Measurements from ENCODE around the gene REM2.

The REM2 gene

DNA sequence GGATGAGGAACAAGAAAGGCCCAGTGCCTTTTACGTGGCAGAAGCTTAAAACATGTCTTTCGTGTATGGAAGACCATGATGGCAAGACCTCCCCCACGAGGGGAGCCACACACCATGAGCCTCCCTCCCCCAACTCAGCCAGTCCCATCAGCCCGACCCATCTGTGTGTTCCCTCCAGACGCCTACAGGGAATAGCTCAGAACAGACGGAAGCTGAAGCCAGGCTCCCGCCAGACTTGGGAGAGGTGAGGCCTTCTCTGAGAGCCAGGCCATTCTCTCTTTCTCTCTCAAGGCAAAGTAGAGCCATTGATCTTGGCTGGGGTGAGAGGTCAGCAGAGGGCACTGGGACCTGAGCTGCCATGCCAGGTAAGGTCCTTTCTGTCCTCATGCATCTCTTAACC, 9.5 kb downstream of the REM2 start:
- TF ChIP-seq CEBPB (IDR thresholded peaks at IDR 0.05), result no peak
- TF ChIP-seq, protein P1, sequence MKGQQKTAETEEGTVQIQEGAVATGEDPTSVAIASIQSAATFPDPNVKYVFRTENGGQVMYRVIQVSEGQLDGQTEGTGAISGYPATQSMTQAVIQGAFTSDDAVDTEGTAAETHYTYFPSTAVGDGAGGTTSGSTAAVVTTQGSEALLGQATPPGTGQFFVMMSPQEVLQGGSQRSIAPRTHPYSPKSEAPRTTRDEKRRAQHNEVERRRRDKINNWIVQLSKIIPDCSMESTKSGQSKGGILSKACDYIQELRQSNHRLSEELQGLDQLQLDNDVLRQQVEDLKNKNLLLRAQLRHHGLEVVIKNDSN (IDR thresholded peaks at IDR 0.05), result no peak
- TF ChIP-seq RAD21 (IDR thresholded peaks at IDR 0.05; ENCODE audit: low read depth), result no peak
- TF ChIP-seq NFIC (IDR thresholded peaks at IDR 0.05), result no peak
- TF ChIP-seq, protein P2, sequence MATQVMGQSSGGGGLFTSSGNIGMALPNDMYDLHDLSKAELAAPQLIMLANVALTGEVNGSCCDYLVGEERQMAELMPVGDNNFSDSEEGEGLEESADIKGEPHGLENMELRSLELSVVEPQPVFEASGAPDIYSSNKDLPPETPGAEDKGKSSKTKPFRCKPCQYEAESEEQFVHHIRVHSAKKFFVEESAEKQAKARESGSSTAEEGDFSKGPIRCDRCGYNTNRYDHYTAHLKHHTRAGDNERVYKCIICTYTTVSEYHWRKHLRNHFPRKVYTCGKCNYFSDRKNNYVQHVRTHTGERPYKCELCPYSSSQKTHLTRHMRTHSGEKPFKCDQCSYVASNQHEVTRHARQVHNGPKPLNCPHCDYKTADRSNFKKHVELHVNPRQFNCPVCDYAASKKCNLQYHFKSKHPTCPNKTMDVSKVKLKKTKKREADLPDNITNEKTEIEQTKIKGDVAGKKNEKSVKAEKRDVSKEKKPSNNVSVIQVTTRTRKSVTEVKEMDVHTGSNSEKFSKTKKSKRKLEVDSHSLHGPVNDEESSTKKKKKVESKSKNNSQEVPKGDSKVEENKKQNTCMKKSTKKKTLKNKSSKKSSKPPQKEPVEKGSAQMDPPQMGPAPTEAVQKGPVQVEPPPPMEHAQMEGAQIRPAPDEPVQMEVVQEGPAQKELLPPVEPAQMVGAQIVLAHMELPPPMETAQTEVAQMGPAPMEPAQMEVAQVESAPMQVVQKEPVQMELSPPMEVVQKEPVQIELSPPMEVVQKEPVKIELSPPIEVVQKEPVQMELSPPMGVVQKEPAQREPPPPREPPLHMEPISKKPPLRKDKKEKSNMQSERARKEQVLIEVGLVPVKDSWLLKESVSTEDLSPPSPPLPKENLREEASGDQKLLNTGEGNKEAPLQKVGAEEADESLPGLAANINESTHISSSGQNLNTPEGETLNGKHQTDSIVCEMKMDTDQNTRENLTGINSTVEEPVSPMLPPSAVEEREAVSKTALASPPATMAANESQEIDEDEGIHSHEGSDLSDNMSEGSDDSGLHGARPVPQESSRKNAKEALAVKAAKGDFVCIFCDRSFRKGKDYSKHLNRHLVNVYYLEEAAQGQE (IDR thresholded peaks at IDR 0.05; ENCODE audit: low read depth), result no peak
- TF ChIP-seq ZBTB7A (IDR thresholded peaks at IDR 0.05; ENCODE audit: low read depth), result no peak
- TF ChIP-seq, protein P3, sequence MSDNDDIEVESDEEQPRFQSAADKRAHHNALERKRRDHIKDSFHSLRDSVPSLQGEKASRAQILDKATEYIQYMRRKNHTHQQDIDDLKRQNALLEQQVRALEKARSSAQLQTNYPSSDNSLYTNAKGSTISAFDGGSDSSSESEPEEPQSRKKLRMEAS (IDR thresholded peaks at IDR 0.05), result no peak
- TF ChIP-seq EP300 (IDR thresholded peaks at IDR 0.05; ENCODE audit: borderline replicate concordance), result no peak
- no peak for TF ChIP-seq EGR1 (IDR thresholded peaks at IDR 0.05)
- TF ChIP-seq CREB1 (IDR thresholded peaks at IDR 0.05; ENCODE audit: low read depth), result no peak

DNA sequence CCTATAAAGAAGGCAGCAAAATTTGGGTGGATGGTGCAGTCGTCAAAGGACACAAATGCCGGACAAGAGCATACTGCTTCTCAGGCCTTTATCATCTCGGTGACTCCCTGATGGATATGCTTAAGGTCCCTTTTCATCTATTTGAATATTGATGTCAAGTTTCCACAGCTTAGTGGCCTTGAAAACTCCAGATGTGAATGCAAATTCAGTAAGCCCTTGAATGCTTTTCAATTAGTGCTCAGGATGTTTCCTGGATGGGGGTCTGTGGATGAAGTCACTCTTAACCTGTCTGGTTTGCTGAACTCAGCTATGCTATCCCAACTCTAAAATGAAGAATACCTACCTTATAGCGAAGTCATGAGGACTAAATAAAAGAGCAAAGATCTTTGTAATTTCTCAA, 10.7 kb downstream of the REM2 start:
- TF ChIP-seq CEBPB (IDR thresholded peaks at IDR 0.05), result no peak
- TF ChIP-seq CREB1 (IDR thresholded peaks at IDR 0.05; ENCODE audit: low read depth), result no peak
- no peak for TF ChIP-seq YY1 (IDR thresholded peaks at IDR 0.05; ENCODE audit: low read depth)
- no peak for TF ChIP-seq RAD21 (IDR thresholded peaks at IDR 0.05; ENCODE audit: low read depth)
- no peak for TF ChIP-seq TCF12 (IDR thresholded peaks at IDR 0.05; ENCODE audit: low read depth)

DNA sequence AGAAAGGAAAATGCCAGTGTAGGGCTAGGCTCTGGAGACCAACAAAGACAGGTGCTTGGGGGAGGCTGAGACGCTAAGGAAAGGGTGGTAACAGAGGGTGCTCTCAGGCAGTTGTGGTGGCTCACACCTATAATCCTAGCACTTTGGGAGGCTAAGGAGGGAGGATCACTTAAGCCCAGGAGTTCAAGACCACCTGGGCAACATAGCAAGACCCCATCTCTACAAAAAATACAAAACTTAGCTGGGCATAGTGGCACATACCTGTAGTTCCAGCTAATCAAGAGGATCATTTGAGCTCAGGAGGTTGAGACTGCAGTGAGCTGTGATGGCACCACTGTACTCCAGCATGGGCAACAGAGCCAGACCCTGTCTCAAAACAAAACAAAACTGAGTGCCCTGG, 12.4 kb downstream of the REM2 start:
- TF ChIP-seq RAD21 (IDR thresholded peaks at IDR 0.05; ENCODE audit: low read depth) (no peak), YY1 (IDR thresholded peaks at IDR 0.05; ENCODE audit: low read depth) (no peak), TEAD4 (IDR thresholded peaks at IDR 0.05) (no peak), TAF1 (IDR thresholded peaks at IDR 0.05; ENCODE audit: low read depth) (no peak), EP300 (IDR thresholded peaks at IDR 0.05; ENCODE audit: borderline replicate concordance) (no peak)
- TF ChIP-seq, protein P1 (IDR thresholded peaks at IDR 0.05), result no peak

DNA sequence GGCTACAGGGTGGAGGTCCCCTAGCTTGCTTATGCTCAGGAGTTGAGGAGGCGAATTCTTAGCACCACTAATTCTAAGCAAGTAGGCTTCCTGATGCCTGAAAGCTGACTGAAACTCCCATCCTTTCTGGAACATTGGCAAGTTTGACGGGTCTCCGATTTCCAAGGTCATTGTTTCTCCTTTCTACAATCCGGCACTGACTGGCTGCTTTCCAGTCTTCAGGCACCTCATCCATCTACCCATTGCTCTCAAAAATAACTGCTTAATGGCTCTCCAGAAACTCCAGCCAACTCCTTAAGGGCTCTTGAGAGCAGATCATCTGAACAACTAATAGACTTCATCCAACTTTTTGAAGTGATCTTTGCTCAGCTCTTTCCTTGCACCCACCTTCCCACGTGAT, 13.3 kb downstream of the REM2 start:
- TF ChIP-seq RAD21 (IDR thresholded peaks at IDR 0.05; ENCODE audit: low read depth), result no peak

DNA sequence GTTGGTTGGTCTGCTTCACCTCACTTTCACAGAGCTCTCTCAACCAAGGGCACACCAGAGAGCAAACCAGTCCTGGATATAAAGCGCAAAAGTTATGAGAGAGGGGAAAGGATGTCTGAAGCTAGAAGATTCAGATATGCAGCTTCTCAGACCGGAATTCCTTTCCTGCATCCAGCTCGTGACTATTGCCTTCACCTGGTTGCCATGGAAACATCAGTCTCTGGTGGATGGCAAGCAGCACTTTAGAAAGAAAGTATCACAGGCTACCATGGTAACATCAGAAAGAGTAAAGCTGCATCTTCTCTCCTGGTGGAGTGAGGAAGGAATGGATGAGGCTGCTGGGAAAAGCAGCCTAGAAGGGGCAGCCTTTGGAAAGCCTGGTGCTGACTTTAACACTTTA, 13.7 kb downstream of the REM2 start:
- no peak for TF ChIP-seq ZBTB7A (IDR thresholded peaks at IDR 0.05; ENCODE audit: low read depth)
- TF ChIP-seq, protein P2 (IDR thresholded peaks at IDR 0.05; ENCODE audit: low read depth), result no peak
- TF ChIP-seq CEBPB (IDR thresholded peaks at IDR 0.05), result no peak
- no peak for TF ChIP-seq TEAD4 (IDR thresholded peaks at IDR 0.05)
- no peak for TF ChIP-seq TAF1 (IDR thresholded peaks at IDR 0.05; ENCODE audit: low read depth)
- no peak for TF ChIP-seq EP300 (IDR thresholded peaks at IDR 0.05; ENCODE audit: borderline replicate concordance)
- TF ChIP-seq RAD21 (IDR thresholded peaks at IDR 0.05; ENCODE audit: low read depth), result no peak
- no peak for TF ChIP-seq YY1 (IDR thresholded peaks at IDR 0.05; ENCODE audit: low read depth)
- TF ChIP-seq NFIC (IDR thresholded peaks at IDR 0.05), result no peak
- no peak for TF ChIP-seq EGR1 (IDR thresholded peaks at IDR 0.05)
- TF ChIP-seq, protein P3 (IDR thresholded peaks at IDR 0.05), result no peak
- no peak for TF ChIP-seq FOXM1 (IDR thresholded peaks at IDR 0.05; ENCODE audit: borderline replicate concordance, low read depth)
- TF ChIP-seq, protein P1 (IDR thresholded peaks at IDR 0.05), result no peak
- no peak for TF ChIP-seq TCF12 (IDR thresholded peaks at IDR 0.05; ENCODE audit: low read depth)
- TF ChIP-seq CREB1 (IDR thresholded peaks at IDR 0.05; ENCODE audit: low read depth), result no peak

DNA sequence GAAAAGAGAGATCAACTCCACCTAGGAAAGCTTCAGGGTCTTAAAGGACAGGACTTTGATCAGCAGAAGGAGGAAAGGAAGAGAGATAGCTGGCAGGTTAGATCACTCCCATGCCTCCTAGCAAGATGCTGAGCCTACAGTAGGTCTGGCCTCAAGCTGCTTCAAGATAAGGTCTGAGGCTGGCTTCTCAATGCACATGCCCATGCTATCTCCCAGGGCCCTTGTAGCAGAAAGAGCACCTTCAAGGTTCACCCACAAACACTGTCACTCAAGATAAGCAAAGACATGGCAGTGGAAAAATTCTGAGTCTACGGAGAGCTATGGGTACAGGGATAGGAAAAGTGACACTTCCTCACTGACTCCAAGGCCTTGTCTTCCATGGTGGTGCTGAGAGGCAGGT, 14.3 kb downstream of the REM2 start:
- TF ChIP-seq ZBTB7A (IDR thresholded peaks at IDR 0.05; ENCODE audit: low read depth) (no peak), RAD21 (IDR thresholded peaks at IDR 0.05; ENCODE audit: low read depth) (no peak), EP300 (IDR thresholded peaks at IDR 0.05; ENCODE audit: borderline replicate concordance) (no peak), CREB1 (IDR thresholded peaks at IDR 0.05; ENCODE audit: low read depth) (no peak), TCF12 (IDR thresholded peaks at IDR 0.05; ENCODE audit: low read depth) (no peak), YY1 (IDR thresholded peaks at IDR 0.05; ENCODE audit: low read depth) (no peak), TEAD4 (IDR thresholded peaks at IDR 0.05) (no peak), FOXM1 (IDR thresholded peaks at IDR 0.05; ENCODE audit: borderline replicate concordance, low read depth) (no peak), NFIC (IDR thresholded peaks at IDR 0.05) (no peak), EGR1 (IDR thresholded peaks at IDR 0.05) (no peak), CEBPB (IDR thresholded peaks at IDR 0.05) (no peak), TAF1 (IDR thresholded peaks at IDR 0.05; ENCODE audit: low read depth) (no peak)
- TF ChIP-seq, protein P1 (IDR thresholded peaks at IDR 0.05), result no peak
- TF ChIP-seq, protein P2 (IDR thresholded peaks at IDR 0.05; ENCODE audit: low read depth), result no peak
- TF ChIP-seq, protein P3 (IDR thresholded peaks at IDR 0.05), result no peak
